ENCODE results near the gene CARF. TPM values are rescaled to one million over a fixed set of nuclear protein-coding genes. Genes with fewer than 3 reads are reported as not detected.

The CARF gene
- total and polyA plus RNA-seq, 2 donors (not counting 3 experiments of a cell fraction or from before 2014, with no cell fraction given): 1.0 to 3.7 TPM

DNA sequence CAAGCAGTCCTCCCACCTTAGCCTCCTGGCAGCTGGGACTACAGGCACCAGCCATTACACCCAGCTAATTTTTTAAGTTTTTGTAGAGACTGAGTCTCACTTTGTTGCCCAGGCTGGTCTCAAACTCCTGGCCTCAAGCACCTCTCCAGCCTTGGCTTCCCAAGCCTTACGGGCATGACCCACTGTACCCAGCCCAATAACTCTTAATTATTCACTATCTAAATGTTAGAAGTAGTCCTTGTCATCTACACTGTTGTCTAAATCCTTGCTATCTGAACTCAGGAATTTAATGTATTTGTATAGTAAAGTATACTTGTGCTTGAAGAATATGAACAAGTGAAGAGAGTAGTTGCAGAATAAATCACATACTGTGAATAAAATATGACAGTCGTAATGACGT lies 64.7 kb downstream of the CARF start:
- Histone ChIP-seq H3K4me1 (ENCODE audit: control insufficient read depth, extremely low read depth, insufficient read depth, low read length) (no peaks in the 10 kb centered on the region), H3K4me3 (replicated peaks in 1 of 3; ENCODE audit: insufficient read depth in 1 of 3, low read depth in 1 of 3, low read length in 3 of 3) (no peak overlapping the region), H4K20me1 (replicated peaks; ENCODE audit: control insufficient read depth, extremely low read depth, insufficient read depth, low read length) (no peaks in the 10 kb centered on the region), H3K27ac (ENCODE audit: insufficient read depth, low read depth, low read length) (no peak overlapping the region), H3K36me3 (ENCODE audit: control insufficient read depth in 2 of 2, extremely low read depth in 1 of 2, insufficient read depth in 2 of 2, low read length in 2 of 2) (no peaks in the 10 kb centered on the region), H3K9me1 (replicated peaks; ENCODE audit: control insufficient read depth, extremely low read depth, insufficient read depth, low read length) (no peaks in the 10 kb centered on the region), H3K9ac (replicated peaks; ENCODE audit: extremely low read depth, insufficient read depth, low read length) (no peak overlapping the region), H3K9me3 (replicated peaks; ENCODE audit: control insufficient read depth, insufficient read depth, low read length) (no peaks in the 10 kb centered on the region), H2AFZ (ENCODE audit: low read depth, low read length) (no peak overlapping the region), H3K79me2 (ENCODE audit: control insufficient read depth, insufficient read depth, low read length) (no peaks in the 10 kb centered on the region), H3K27me3 (ENCODE audit: control insufficient read depth in 2 of 2, insufficient read depth in 2 of 2, low read length in 2 of 2) (no peaks in the 10 kb centered on the region), H3K4me2 (ENCODE audit: insufficient read depth, low read length) (no peak overlapping the region)
- BruUV-seq (replicated peaks): no TSS peak
- ChIA-PET POLR2A (no interaction called here), CTCF (no interaction called here)
- DNase-seq (ENCODE audit: low read depth, low spot score): no peak
- TF ChIP-seq GATA2 (IDR thresholded peaks at IDR 0.05; ENCODE audit: insufficient read depth, insufficient read length, low read depth, low read length) (no peak), POLR2AphosphoS5 (IDR thresholded peaks at IDR 0.05; ENCODE audit: insufficient read depth, low read depth, low read length) (no peak), EZH2 (IDR thresholded peaks at IDR 0.05; ENCODE audit: borderline replicate concordance, low read depth, low read length, severe bottlenecking) (no peak), JUN (IDR thresholded peaks at IDR 0.05; ENCODE audit: borderline replicate concordance, insufficient read depth, insufficient read length, low read depth) (no peak), FOS (IDR thresholded peaks at IDR 0.05; ENCODE audit: borderline replicate concordance, insufficient read depth, low read length) (no peak), POLR2A (IDR thresholded peaks at IDR 0.05; ENCODE audit: low read depth, low read length) (no peak), MYC (IDR thresholded peaks at IDR 0.05; ENCODE audit: low read depth, low read length) (no peak)
- TF ChIP-seq, protein P1, sequence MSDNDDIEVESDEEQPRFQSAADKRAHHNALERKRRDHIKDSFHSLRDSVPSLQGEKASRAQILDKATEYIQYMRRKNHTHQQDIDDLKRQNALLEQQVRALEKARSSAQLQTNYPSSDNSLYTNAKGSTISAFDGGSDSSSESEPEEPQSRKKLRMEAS (IDR thresholded peaks at IDR 0.05; ENCODE audit: insufficient read depth, insufficient read length): no peak
- TF ChIP-seq, protein P2, sequence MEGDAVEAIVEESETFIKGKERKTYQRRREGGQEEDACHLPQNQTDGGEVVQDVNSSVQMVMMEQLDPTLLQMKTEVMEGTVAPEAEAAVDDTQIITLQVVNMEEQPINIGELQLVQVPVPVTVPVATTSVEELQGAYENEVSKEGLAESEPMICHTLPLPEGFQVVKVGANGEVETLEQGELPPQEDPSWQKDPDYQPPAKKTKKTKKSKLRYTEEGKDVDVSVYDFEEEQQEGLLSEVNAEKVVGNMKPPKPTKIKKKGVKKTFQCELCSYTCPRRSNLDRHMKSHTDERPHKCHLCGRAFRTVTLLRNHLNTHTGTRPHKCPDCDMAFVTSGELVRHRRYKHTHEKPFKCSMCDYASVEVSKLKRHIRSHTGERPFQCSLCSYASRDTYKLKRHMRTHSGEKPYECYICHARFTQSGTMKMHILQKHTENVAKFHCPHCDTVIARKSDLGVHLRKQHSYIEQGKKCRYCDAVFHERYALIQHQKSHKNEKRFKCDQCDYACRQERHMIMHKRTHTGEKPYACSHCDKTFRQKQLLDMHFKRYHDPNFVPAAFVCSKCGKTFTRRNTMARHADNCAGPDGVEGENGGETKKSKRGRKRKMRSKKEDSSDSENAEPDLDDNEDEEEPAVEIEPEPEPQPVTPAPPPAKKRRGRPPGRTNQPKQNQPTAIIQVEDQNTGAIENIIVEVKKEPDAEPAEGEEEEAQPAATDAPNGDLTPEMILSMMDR (IDR thresholded peaks at IDR 0.05; ENCODE audit: extremely low read depth in 1 of 2, insufficient read depth in 1 of 2, low read depth in 1 of 2, low read length in 2 of 2): no peak
- no peak for FAIRE-seq
- dilution Hi-C loops (cut with MboI; ENCODE audit: extremely low pct_ligation_motif_present, low sequenced_read_pairs) (no loop called here), intact Hi-C loops (cut with micrococcal nuclease) (no loop called here)

Measured in endothelial cell of umbilical vein (primary cell).